ENCODE data around the gene TSHZ3.

The TSHZ3 gene, protein sequence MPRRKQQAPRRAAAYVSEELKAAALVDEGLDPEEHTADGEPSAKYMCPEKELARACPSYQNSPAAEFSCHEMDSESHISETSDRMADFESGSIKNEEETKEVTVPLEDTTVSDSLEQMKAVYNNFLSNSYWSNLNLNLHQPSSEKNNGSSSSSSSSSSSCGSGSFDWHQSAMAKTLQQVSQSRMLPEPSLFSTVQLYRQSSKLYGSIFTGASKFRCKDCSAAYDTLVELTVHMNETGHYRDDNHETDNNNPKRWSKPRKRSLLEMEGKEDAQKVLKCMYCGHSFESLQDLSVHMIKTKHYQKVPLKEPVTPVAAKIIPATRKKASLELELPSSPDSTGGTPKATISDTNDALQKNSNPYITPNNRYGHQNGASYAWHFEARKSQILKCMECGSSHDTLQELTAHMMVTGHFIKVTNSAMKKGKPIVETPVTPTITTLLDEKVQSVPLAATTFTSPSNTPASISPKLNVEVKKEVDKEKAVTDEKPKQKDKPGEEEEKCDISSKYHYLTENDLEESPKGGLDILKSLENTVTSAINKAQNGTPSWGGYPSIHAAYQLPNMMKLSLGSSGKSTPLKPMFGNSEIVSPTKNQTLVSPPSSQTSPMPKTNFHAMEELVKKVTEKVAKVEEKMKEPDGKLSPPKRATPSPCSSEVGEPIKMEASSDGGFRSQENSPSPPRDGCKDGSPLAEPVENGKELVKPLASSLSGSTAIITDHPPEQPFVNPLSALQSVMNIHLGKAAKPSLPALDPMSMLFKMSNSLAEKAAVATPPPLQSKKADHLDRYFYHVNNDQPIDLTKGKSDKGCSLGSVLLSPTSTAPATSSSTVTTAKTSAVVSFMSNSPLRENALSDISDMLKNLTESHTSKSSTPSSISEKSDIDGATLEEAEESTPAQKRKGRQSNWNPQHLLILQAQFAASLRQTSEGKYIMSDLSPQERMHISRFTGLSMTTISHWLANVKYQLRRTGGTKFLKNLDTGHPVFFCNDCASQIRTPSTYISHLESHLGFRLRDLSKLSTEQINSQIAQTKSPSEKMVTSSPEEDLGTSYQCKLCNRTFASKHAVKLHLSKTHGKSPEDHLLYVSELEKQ

GRCh38 chr19:31349160-31349881, at the start of gene TSHZ3:
Gene TSHZ3 (minus strand): TSS chr19:31349436. CDS start chr19:31349219, 217 bp downstream.
- no peak for DNase-seq (ENCODE audit: low spot score)
- no peak for TF ChIP-seq CTCF (IDR thresholded peaks at IDR 0.05; ENCODE audit: extremely low read depth, missing control alignments)

DNA sequence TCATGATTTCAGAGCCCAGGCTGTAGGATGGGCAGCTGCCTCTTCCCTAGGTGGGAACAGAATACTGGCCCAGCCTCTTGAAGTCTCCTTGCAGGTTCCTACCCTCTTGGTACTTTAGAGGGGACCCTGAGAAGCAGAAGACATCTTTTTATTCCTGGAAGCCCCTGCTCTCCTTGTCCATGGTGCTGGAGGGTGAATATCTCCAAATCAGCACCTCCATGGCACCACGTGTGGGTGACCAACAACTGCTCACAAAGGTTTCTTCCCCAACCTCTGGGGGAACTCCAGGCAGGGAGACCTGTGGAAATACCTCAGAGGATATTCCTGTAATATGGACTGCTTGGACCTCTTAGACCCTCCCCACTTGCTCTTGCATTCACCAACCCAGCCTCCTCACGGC, 48.1 kb upstream of the TSHZ3 start:
- no peak for DNase-seq (ENCODE audit: low spot score)

GRCh38 chr19:31392464-31392863, 43.2 kb upstream of the TSHZ3 start:
- DNase-seq (ENCODE audit: low spot score) = no peak
- no peak for TF ChIP-seq CTCF (IDR thresholded peaks at IDR 0.05; ENCODE audit: extremely low read depth, missing control alignments)

More for the DNA sequence above, 48.1 kb upstream of the TSHZ3 start:
- no peak for TF ChIP-seq CTCF (IDR thresholded peaks at IDR 0.05; ENCODE audit: extremely low read depth, missing control alignments)

GRCh38 chr19:31391518-31391917, 42.3 kb upstream of the TSHZ3 start:
- no peak for TF ChIP-seq CTCF (IDR thresholded peaks at IDR 0.05; ENCODE audit: extremely low read depth, missing control alignments)
- no peak for DNase-seq (ENCODE audit: low spot score)

DNA sequence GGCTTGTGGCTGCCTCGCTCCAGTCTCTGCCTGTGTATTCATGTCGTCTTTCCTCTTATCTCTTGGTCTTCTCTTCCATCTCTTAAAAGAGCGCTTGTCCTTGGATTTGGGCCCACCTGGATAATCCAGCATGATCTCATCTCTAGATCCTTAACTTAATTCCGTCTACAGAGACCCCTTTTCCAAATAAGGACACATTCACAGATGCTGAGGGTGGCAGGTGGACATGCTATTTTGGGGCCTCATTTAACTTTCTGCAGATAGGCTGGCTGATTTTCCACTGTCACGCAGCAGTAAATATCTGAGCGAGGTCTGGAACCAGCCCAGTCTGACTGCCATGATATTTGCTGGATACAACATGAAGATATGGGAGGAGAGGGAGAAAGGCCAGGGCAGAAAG, 41.5 kb upstream of the TSHZ3 start:
- no peak for TF ChIP-seq CTCF (IDR thresholded peaks at IDR 0.05; ENCODE audit: extremely low read depth, missing control alignments)
- no peak for DNase-seq (ENCODE audit: low spot score)

DNA sequence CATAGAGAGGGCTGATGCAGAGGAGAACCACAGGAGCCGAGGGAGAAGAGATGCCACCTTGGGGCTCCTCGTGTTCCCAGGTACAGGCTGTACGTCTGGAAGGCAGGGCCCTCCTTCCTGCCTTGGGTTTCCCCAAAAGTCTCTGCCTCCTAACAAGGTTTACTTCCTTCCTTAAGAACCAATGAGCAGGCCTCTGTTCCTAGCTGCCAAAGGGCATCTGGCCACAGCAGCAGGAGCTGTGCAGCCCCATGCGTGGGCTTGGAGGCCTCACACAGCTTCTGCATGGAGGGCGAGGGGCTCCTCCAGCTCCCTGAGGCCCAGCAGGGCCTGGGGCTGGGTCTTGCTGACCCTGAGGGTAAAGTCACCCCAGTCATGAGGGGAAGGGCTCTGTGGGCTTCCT, 40.6 kb upstream of the TSHZ3 start:
- TF ChIP-seq CTCF (IDR thresholded peaks at IDR 0.05; ENCODE audit: extremely low read depth, missing control alignments) = no peak

More for the DNA sequence above, 40.6 kb upstream of the TSHZ3 start:
- no peak for DNase-seq (ENCODE audit: low spot score)

All from GM20000 (cell line).